K562 (cell line): ENCODE measurements around the gene URGCP. TPM values are rescaled to one million over a fixed set of nuclear protein-coding genes. Genes with fewer than 3 reads are reported as not detected.
A peak's percentile ranks its signal among the peaks of the same experiment; 100 is the strongest.

Experiments
- ATAC-seq: fragments of 200-7000 bp; cut with Tn5 transposase; 3 replicates; pipeline ENCODE4 v1.9.1; 2020; ENCODE audit warnings: moderate library complexity
- BruUV-seq: library from RNA; stranded (reverse); fragments of 400-500 nt; replicated peaks from 2 replicates; lab custom pipeline; 2021; lab: Mats Ljungman, UMichigan
- CTCF ChIA-PET: fragments of 300-600 bp; formaldehyde crosslinking; extraction: SDS; loops from one replicate; lab custom pipeline; 2021; ENCODE audit warnings: low intra/inter-chr PET ratio; lab: Yijun Ruan, JAX
- POLR2A ChIA-PET: fragments of 300-600, 350-650 bp; sonication (Branson Sonifier 250); formaldehyde crosslinking; extraction: SDS; loops from one replicate; lab custom pipeline; 2021; ENCODE audit warnings: antibody characterized with exemption, inconsistent platforms; lab: Yijun Ruan, JAX
- DNase-seq, 4 experiments: peaks; one replicate each; pipeline versions ENCODE4 v3.0.0 to v3.0.0-alpha.2; 2011 to 2018; ENCODE audit warnings: low spot score in 3 of 4, mixed read lengths in 3 of 4; ENCODE audit errors: extremely low read depth in 1 of 4
- FAIRE-seq: peaks from 2 replicates; lab custom pipeline; 2011; peaks lifted over from hg19 to GRCh38; lab: Jason Lieb, UNC
- H2AFZ ChIP-seq: 2 replicates; pipeline ENCODE4 v1.6.0; 2011; ENCODE audit warnings: low read depth, low read length, control low read depth, inconsistent platforms
- H3K27ac ChIP-seq: fragments of 200-600 bp; 3 replicates; pipeline ENCODE4 v1.8.0; 2011; ENCODE audit warnings: low read depth, mild to moderate bottlenecking, control low read depth, inconsistent platforms, low read length, moderate library complexity, mixed read lengths; ENCODE audit errors: extremely low read depth
- H3K27me3 ChIP-seq, 2 experiments: fragments of 300-600 bp in 1 of 2; 2 replicates in 1 of 2; 3 replicates in 1 of 2; pipeline versions ENCODE4 v1.6.0 to v1.8.0; 2011; ENCODE audit warnings: inconsistent platforms in 2 of 2, low read length in 2 of 2, mild to moderate bottlenecking in 1 of 2, mixed read lengths in 1 of 2, moderate library complexity in 1 of 2; ENCODE audit not compliant: control insufficient read depth in 2 of 2, insufficient read depth in 2 of 2
- H3K36me3 ChIP-seq: fragments of 300-600 bp; 3 replicates; pipeline ENCODE4 v1.8.0; 2011; ENCODE audit warnings: mild to moderate bottlenecking, low read length, inconsistent platforms; ENCODE audit not compliant: control insufficient read depth, insufficient read depth
- H3K4me1 ChIP-seq, 2 experiments: fragments of 200-600 bp in 1 of 2; replicated peaks in 1 of 2; 2 replicates in 1 of 2; 3 replicates in 1 of 2; pipeline versions ENCODE4 v1.5.1 to v1.8.0; 2011; ENCODE audit warnings: inconsistent platforms in 2 of 2, low read length in 2 of 2, mild to moderate bottlenecking in 1 of 2, mixed read lengths in 1 of 2, moderate library complexity in 1 of 2; ENCODE audit not compliant: control insufficient read depth in 2 of 2, insufficient read depth in 2 of 2
- H3K4me2 ChIP-seq: 2 replicates; pipeline ENCODE4 v1.6.1; 2011; ENCODE audit warnings: low read length, control low read depth, inconsistent platforms, mixed read lengths; ENCODE audit not compliant: insufficient read depth
- H3K4me3 ChIP-seq: fragments of 200-600 bp; sonication (generic), shearing (Covaris generic); 2 replicates; pipeline ENCODE4 v1.5.1; 2016; ENCODE audit warnings: control low read depth, inconsistent platforms
- H3K79me2 ChIP-seq: fragments of 200-600 bp; 3 replicates; pipeline ENCODE4 v1.8.0; 2011; ENCODE audit warnings: low read length, inconsistent platforms; ENCODE audit not compliant: control insufficient read depth, insufficient read depth
- H3K9ac ChIP-seq, 2 experiments: 2 replicates each; pipeline versions ENCODE4 v1.6.0 to v1.6.1; 2011; ENCODE audit warnings: low read depth in 2 of 2, low read length in 2 of 2, control low read depth in 1 of 2, inconsistent platforms in 1 of 2, mild to moderate bottlenecking in 1 of 2, mixed read lengths in 1 of 2; ENCODE audit not compliant: insufficient read depth in 1 of 2
- H3K9me1 ChIP-seq: one replicate; pipeline ENCODE4 v1.6.0; 2011; ENCODE audit warnings: inconsistent platforms, mild to moderate bottlenecking, low read length, moderate library complexity; ENCODE audit not compliant: control insufficient read depth, insufficient read depth
- H3K9me3 ChIP-seq: replicated peaks from 2 replicates; pipeline ENCODE4 v1.5.1; 2011; ENCODE audit warnings: low read depth, low read length, inconsistent platforms; ENCODE audit not compliant: control insufficient read depth, insufficient read depth
- H4K20me1 ChIP-seq: replicated peaks from 2 replicates; pipeline ENCODE4 v1.6.1; 2011; ENCODE audit warnings: low read length, inconsistent platforms, mixed read lengths; ENCODE audit not compliant: control insufficient read depth, insufficient read depth
- ADNP ChIP-seq: fragments of 200-800 bp; sonication (Bioruptor generic); IDR thresholded peaks from 2 replicates; pipeline ENCODE4 v1.6.1; 2016; ENCODE audit warnings: missing genetic modification characterization, missing compliant biosample characterization
- ESRRA ChIP-seq: fragments of 450-650 bp; IDR thresholded peaks from 2 replicates; pipeline ENCODE4 v1.6.1; 2014; ENCODE audit warnings: low read depth, mild to moderate bottlenecking, moderate library complexity, borderline replicate concordance
- GTF2E2 ChIP-seq: fragments of 200-800 bp; sonication (Bioruptor generic); IDR thresholded peaks from 2 replicates; pipeline ENCODE4 v1.6.1; 2016; ENCODE audit warnings: missing genetic modification characterization, missing compliant biosample characterization
- LCOR ChIP-seq: sonication (generic); formaldehyde crosslinking; IDR thresholded peaks from 2 replicates; pipeline ENCODE4 v1.8.0; 2022; ENCODE audit warnings: mild to moderate bottlenecking, missing genetic modification reagents
- POLR2AphosphoS5 ChIP-seq: IDR thresholded peaks from 2 replicates; pipeline ENCODE4 v1.6.1; 2011; ENCODE audit warnings: mild to moderate bottlenecking, low read depth, low read length, moderate library complexity; ENCODE audit not compliant: control insufficient read depth, insufficient read depth
- ZNF408 ChIP-seq: fragments of 250-450 bp; sonication (Bioruptor Pico); IDR thresholded peaks from 2 replicates; pipeline ENCODE4 v1.4.0; 2020; ENCODE audit warnings: low read depth, mild to moderate bottlenecking, moderate library complexity
- WGBS: fragments of 100-300 bp; shearing (Covaris generic); methylation state at CpG from one replicate; pipeline ENCODE4 v1.1.6; 2016; ENCODE audit warnings: low coverage, mixed read lengths; ENCODE audit not compliant: insufficient coverage; ENCODE audit errors: missing lambda C conversion rate; 5-methylcytosine and 5-hydroxymethylcytosine counted together
- in situ Hi-C: fragments of 300-500 bp; cut with MboI; formaldehyde crosslinking; loops from 4 replicates; pipeline ENCODE4 v1.15.0; 2018; ENCODE audit warnings: inconsistent platforms, mixed read lengths
- intact Hi-C: fragments of 100-400 bp; cut with micrococcal nuclease; formaldehyde crosslinking; loops from 2 replicates; pipeline ENCODE4 v1.14.2; 2022
- polyA plus RNA-seq, 8 experiments: library from polyadenylated mRNA; depleted of rRNA in 4 of 8; stranded (reverse) in 5 of 8; unstranded in 3 of 8; fragments of >200 nt; fragmentation: Nextera tagmentation in 2 of 8; fragmentation: Illumina TruSeq in 1 of 8; extraction: Ambion mirVana in 2 of 8; extraction: Trizol in 1 of 8; gene quantifications; 2 replicates each; pipeline versions ENCODE4 v1.2.1 to v1.2.3, GENCODE V29; 2011 to 2014; ENCODE audit warnings: inconsistent platforms in 1 of 8, missing spikeins in 1 of 8
- total RNA-seq, 7 experiments: library from RNA; depleted of rRNA in 6 of 7; stranded (reverse); fragments of >200 nt in 6 of 7; fragmentation: Illumina TruSeq in 2 of 7; extraction: Trizol in 2 of 7; gene quantifications; 2 replicates each; pipeline versions ENCODE4 v1.2.1 to v1.2.3, GENCODE V29; 2011 to 2021; ENCODE audit warnings: low replicate concordance in 1 of 7
- TF ChIP-seq, protein P1 (sequence below): fragments of 200-600 bp; sonication (generic); IDR thresholded peaks from one replicate; pipeline ENCODE4 v1.6.1; 2012; ENCODE audit warnings: mild to moderate bottlenecking, low read depth, low read length, inconsistent platforms
- TF ChIP-seq, protein P2 (sequence below): fragments of 450-650 bp; IDR thresholded peaks from 2 replicates; pipeline ENCODE4 v1.6.1; 2016

Gene URGCP
- total and polyA plus RNA-seq, 9 of the 15 experiments (the other 6 are each of a cell fraction or from before 2014, with no cell fraction given): 1.7 to 25.8 (median 12.5) TPM

DNA sequence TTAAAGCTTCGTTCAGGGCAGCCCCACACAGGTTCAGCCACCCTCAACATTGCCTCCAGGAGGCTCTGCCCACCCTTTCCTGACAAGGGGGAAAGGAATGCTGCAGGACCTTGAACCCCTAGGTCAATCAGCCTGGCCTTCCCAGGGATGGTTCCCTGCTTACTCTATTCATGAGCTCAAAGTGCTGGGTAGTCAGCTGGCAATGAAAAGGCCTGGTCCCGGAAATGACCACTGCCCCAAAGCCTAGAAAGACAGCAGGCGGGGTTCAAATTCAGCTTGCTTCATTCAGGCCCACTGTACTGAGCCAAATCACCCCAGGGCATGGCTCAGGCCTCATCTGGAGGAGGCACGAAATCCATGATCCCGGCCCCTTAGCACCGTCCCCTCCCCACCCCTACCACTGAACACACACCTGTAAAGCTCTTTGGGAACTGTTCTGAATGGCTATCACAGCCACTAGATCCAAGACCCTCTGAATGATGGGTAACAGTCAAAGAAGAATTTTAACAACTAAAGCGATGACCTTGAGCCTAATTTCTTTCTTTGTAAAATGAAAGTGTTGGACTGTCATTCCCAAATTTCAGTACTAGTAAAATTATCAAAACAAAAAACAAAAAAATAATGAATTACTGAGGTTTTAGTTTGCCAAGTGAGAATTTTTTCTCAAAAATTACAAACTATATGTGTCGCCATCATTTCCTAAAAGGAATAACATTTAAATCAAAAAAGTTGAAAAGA, 1.0 kb downstream of the URGCP start:
- no peaks in the 10 kb centered on the region for H3K9me3 ChIP-seq
- H3K27me3 ChIP-seq: no peaks in the 10 kb centered on the region
- 23% methylated on average over 8 of the region's 8 CpGs for WGBS
- H4K20me1 ChIP-seq: peaks cover 28% of the 10 kb centered on the region; the same call in 1 of the 2 replicates
- peak overlapping the region; percentile 77 for H2AFZ ChIP-seq
- peaks cover 54% of the 10 kb centered on the region for H3K79me2 ChIP-seq
- ATAC-seq: peak; percentile 46
- no peaks in the 10 kb centered on the region for H3K9me1 ChIP-seq
- POLR2A ChIA-PET: interaction anchor here (0.9 to 1.7 kb wide), 5 partner anchors 14 to 246 kb away, joined by 3 to 7 read pairs (median 4); partner anchors contain the start of genes MRPS24 and UBE2D4
- in situ Hi-C loops (no loop called here), intact Hi-C loops (no loop called here)
- peak overlapping the region; percentile 70 to 97 for H3K9ac ChIP-seq
- no peak for FAIRE-seq
- H3K4me2 ChIP-seq: peak overlapping the region; percentile 68
- H3K36me3 ChIP-seq: peaks cover 7% of the 10 kb centered on the region; the same call in 2 of the 3 replicates
- CTCF ChIA-PET: interaction anchor here (0.5 kb wide), 1 partner anchor 29 kb away, joined by 3 read pairs; no protein-coding TSS in a partner anchor
- peaks cover 15 to 26% of the 10 kb centered on the region in 2 experiments for H3K4me1 ChIP-seq
- H3K4me3 ChIP-seq: peak overlapping the region; percentile 57
- peak in 2 of 4 experiments; percentile 16 to 28 for DNase-seq
- no TSS peak for BruUV-seq
- peak overlapping the region; percentile 63; the same call in 2 of the 3 replicates for H3K27ac ChIP-seq
- TF ChIP-seq LCOR (CRISPR knock-in tag): 0 out of 2 replicates have a peak, but pooled peaks have one; percentile 14
- no peak for TF ChIP-seq ZNF408 (CRISPR knock-in tag)
- no peak for TF ChIP-seq POLR2AphosphoS5
- TF ChIP-seq ESRRA: 0 out of 2 replicates have a peak, but pooled peaks have one; percentile 8
- TF ChIP-seq, protein P1, sequence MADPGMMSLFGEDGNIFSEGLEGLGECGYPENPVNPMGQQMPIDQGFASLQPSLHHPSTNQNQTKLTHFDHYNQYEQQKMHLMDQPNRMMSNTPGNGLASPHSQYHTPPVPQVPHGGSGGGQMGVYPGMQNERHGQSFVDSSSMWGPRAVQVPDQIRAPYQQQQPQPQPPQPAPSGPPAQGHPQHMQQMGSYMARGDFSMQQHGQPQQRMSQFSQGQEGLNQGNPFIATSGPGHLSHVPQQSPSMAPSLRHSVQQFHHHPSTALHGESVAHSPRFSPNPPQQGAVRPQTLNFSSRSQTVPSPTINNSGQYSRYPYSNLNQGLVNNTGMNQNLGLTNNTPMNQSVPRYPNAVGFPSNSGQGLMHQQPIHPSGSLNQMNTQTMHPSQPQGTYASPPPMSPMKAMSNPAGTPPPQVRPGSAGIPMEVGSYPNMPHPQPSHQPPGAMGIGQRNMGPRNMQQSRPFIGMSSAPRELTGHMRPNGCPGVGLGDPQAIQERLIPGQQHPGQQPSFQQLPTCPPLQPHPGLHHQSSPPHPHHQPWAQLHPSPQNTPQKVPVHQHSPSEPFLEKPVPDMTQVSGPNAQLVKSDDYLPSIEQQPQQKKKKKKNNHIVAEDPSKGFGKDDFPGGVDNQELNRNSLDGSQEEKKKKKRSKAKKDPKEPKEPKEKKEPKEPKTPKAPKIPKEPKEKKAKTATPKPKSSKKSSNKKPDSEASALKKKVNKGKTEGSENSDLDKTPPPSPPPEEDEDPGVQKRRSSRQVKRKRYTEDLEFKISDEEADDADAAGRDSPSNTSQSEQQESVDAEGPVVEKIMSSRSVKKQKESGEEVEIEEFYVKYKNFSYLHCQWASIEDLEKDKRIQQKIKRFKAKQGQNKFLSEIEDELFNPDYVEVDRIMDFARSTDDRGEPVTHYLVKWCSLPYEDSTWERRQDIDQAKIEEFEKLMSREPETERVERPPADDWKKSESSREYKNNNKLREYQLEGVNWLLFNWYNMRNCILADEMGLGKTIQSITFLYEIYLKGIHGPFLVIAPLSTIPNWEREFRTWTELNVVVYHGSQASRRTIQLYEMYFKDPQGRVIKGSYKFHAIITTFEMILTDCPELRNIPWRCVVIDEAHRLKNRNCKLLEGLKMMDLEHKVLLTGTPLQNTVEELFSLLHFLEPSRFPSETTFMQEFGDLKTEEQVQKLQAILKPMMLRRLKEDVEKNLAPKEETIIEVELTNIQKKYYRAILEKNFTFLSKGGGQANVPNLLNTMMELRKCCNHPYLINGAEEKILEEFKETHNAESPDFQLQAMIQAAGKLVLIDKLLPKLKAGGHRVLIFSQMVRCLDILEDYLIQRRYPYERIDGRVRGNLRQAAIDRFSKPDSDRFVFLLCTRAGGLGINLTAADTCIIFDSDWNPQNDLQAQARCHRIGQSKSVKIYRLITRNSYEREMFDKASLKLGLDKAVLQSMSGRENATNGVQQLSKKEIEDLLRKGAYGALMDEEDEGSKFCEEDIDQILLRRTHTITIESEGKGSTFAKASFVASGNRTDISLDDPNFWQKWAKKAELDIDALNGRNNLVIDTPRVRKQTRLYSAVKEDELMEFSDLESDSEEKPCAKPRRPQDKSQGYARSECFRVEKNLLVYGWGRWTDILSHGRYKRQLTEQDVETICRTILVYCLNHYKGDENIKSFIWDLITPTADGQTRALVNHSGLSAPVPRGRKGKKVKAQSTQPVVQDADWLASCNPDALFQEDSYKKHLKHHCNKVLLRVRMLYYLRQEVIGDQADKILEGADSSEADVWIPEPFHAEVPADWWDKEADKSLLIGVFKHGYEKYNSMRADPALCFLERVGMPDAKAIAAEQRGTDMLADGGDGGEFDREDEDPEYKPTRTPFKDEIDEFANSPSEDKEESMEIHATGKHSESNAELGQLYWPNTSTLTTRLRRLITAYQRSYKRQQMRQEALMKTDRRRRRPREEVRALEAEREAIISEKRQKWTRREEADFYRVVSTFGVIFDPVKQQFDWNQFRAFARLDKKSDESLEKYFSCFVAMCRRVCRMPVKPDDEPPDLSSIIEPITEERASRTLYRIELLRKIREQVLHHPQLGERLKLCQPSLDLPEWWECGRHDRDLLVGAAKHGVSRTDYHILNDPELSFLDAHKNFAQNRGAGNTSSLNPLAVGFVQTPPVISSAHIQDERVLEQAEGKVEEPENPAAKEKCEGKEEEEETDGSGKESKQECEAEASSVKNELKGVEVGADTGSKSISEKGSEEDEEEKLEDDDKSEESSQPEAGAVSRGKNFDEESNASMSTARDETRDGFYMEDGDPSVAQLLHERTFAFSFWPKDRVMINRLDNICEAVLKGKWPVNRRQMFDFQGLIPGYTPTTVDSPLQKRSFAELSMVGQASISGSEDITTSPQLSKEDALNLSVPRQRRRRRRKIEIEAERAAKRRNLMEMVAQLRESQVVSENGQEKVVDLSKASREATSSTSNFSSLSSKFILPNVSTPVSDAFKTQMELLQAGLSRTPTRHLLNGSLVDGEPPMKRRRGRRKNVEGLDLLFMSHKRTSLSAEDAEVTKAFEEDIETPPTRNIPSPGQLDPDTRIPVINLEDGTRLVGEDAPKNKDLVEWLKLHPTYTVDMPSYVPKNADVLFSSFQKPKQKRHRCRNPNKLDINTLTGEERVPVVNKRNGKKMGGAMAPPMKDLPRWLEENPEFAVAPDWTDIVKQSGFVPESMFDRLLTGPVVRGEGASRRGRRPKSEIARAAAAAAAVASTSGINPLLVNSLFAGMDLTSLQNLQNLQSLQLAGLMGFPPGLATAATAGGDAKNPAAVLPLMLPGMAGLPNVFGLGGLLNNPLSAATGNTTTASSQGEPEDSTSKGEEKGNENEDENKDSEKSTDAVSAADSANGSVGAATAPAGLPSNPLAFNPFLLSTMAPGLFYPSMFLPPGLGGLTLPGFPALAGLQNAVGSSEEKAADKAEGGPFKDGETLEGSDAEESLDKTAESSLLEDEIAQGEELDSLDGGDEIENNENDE: no peak
- TF ChIP-seq GTF2E2 (tag): no peak
- TF ChIP-seq, protein P2, sequence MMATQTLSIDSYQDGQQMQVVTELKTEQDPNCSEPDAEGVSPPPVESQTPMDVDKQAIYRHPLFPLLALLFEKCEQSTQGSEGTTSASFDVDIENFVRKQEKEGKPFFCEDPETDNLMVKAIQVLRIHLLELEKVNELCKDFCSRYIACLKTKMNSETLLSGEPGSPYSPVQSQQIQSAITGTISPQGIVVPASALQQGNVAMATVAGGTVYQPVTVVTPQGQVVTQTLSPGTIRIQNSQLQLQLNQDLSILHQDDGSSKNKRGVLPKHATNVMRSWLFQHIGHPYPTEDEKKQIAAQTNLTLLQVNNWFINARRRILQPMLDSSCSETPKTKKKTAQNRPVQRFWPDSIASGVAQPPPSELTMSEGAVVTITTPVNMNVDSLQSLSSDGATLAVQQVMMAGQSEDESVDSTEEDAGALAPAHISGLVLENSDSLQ: no peak
- no peak for TF ChIP-seq ADNP (tag)
